ENCODE results near the gene DPP9. TPM values are rescaled to one million over a fixed set of nuclear protein-coding genes. Genes with fewer than 3 reads are reported as not detected.
"Not testable (repeated sequence)": the region's sequence is repeated elsewhere in the genome, so short reads cannot be mapped to it uniquely, and the experiment has no call there.

DPP9 gene
- total RNA-seq, 4 donors from 2014 or later: 76.7 to 125 (median 86.6) TPM

DNA sequence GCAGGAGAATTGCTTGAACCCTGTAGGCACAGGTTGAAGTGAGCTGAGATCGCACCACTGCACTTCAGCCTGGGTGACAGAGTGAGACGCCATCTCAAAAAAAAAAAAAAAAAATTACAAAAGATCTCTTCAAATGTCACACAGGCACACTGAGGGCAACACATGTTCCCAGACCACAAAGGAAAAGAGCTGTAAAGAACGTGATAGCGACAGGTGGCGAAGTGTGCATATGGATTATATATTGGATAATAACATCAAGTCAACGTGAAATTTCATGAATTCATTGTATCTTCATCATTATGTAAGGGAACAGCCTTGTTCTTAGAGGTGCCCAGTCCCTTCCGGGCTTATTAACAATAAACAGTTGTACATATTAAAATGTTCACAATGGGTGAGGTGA lies 31.8 kb upstream of the DPP9 start:
- no peak overlapping the region for H3K4me3 ChIP-seq (ENCODE audit: low read depth, poor library complexity, severe bottlenecking)
- WGBS, 2 donors: 88 to 89% methylated on average over 7 of the region's 7 CpGs
- TF ChIP-seq POLR2A (IDR thresholded peaks at IDR 0.05): no peak
- TF ChIP-seq, protein P1, sequence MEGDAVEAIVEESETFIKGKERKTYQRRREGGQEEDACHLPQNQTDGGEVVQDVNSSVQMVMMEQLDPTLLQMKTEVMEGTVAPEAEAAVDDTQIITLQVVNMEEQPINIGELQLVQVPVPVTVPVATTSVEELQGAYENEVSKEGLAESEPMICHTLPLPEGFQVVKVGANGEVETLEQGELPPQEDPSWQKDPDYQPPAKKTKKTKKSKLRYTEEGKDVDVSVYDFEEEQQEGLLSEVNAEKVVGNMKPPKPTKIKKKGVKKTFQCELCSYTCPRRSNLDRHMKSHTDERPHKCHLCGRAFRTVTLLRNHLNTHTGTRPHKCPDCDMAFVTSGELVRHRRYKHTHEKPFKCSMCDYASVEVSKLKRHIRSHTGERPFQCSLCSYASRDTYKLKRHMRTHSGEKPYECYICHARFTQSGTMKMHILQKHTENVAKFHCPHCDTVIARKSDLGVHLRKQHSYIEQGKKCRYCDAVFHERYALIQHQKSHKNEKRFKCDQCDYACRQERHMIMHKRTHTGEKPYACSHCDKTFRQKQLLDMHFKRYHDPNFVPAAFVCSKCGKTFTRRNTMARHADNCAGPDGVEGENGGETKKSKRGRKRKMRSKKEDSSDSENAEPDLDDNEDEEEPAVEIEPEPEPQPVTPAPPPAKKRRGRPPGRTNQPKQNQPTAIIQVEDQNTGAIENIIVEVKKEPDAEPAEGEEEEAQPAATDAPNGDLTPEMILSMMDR (IDR thresholded peaks at IDR 0.05): no peak
- intact Hi-C loops (cut with DNase I; ENCODE audit: low total_unique reads): no loop called here
- no peak for DNase-seq (ENCODE audit: low spot score in 2 of 2)

DNA sequence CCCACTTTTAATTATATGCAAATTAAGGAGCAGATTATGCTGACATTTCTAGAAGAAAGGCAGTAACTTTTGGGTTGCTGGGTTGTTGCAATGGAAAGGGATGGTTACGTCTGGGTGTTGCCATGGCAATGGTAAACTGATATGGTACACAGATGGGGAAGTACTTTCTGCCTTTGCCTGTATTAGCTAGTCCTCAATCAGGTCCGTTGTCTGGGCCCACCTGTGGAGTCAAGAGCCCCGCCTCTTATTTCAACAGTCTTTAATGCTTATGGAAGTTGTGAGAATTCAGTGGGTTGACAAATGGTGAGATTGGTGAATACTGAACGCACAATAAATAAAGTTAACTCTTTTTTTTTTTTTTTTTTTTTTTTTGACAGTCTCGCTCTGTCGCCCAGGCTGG lies 30.6 kb upstream of the DPP9 start:
- TF ChIP-seq POLR2A (IDR thresholded peaks at IDR 0.05): no peak
- TF ChIP-seq, protein P1 (IDR thresholded peaks at IDR 0.05): no peak
- WGBS, 2 donors: 68 to 70% methylated on average over 6 of the region's 6 CpGs
- no peak overlapping the region for H3K4me3 ChIP-seq (ENCODE audit: low read depth, poor library complexity, severe bottlenecking)
- no peak for DNase-seq (ENCODE audit: low spot score in 2 of 2)
- intact Hi-C loops (cut with DNase I; ENCODE audit: low total_unique reads): no loop called here

DNA sequence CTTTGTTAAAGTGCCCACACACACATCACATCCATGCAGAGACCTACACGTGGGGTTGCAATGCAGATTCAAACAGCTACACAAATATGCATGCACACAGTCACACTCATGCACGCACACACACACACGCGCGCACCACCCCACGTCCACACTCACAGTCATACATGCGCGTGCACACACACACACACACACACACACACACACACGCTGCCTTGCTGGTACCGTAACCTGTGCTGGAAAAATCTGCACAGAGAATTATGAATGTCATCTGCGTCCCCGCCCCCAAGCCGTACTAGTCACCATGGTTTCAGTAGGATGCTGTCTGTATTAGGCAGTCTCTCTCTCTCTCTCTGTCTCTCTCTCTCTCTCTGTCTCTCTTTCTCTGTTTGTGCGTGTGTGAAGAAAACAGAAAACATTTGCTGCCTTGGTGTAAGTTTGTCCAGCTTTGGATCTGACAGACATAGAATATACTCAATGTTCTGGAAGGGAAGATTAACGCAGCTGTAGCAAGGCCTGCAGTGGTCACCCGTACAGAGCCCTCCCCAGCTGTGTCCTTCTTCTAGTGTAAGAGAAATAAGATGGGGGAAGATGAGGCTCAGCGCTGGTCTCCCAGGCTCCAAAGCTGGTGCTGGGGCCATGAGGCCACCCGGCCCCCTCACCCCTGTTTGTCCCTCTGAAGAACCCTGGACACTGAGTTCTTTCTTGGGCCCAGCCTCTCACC lies 26.4 kb upstream of the DPP9 start:
- intact Hi-C loops (cut with DNase I; ENCODE audit: low total_unique reads): no loop called here
- no peak for TF ChIP-seq POLR2A (IDR thresholded peaks at IDR 0.05)
- TF ChIP-seq, protein P1 (IDR thresholded peaks at IDR 0.05): no peak
- DNase-seq (ENCODE audit: low spot score in 2 of 2): no peak
- H3K4me3 ChIP-seq (ENCODE audit: low read depth, poor library complexity, severe bottlenecking): no peak overlapping the region
- WGBS, 2 donors: 68 to 73% methylated on average over 18 of the region's 18 CpGs

DNA sequence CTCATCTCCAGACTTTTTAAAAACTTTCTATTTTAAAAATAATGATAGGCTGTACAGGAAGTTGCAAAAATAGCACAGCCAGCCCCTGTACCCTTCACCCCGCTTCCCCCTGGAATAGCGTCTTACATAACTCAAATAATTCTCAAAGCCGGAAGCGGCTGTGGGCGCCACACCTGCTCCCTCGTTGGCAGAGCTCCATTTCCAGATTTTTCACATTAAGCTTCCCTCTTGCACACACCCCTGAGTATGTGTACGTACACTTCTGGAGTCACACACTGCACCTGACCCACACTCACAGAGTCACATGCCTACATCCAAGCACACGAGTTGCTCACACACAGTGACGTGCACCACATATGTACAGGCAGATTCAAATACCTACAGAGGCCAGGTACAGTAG lies 24.9 kb upstream of the DPP9 start:
- TF ChIP-seq POLR2A (IDR thresholded peaks at IDR 0.05): no peak
- TF ChIP-seq, protein P1 (IDR thresholded peaks at IDR 0.05): no peak
- no peak for DNase-seq (ENCODE audit: low spot score in 2 of 2)
- intact Hi-C loops (cut with DNase I; ENCODE audit: low total_unique reads): no loop called here
- no peak overlapping the region for H3K4me3 ChIP-seq (ENCODE audit: low read depth, poor library complexity, severe bottlenecking)
- WGBS, 2 donors: 37 to 45% methylated on average over 9 of the region's 9 CpGs

DNA sequence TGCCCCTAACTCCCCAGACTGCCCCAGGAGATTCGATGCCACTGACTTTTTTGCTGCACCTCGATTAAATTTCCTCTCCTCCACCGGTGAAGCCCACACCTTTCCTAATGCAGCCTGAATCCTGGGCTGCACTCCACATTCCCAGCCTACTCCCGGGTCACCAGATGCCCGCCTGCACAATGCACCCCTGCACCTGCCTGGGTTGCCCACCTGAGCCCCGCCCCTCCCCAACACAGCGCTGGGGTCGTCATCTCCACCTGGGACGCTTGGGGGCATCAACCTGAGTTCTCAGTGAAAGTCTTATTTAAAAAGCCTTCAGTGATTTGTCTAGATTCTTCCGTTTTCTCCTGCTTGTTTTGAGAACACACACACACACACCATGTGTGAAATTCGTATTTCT lies 24.5 kb upstream of the DPP9 start:
- intact Hi-C loops (cut with DNase I; ENCODE audit: low total_unique reads): no loop called here
- no peak for DNase-seq (ENCODE audit: low spot score in 2 of 2)
- WGBS, 2 donors: 37 to 40% methylated on average over 11 of the region's 11 CpGs
- H3K4me3 ChIP-seq (ENCODE audit: low read depth, poor library complexity, severe bottlenecking): no peak overlapping the region
- TF ChIP-seq POLR2A (IDR thresholded peaks at IDR 0.05): no peak
- TF ChIP-seq, protein P1 (IDR thresholded peaks at IDR 0.05): no peak

GRCh38 chr19:4745986-4746385 lies 22.3 kb upstream of the DPP9 start:
- no peak for TF ChIP-seq POLR2A (IDR thresholded peaks at IDR 0.05)
- TF ChIP-seq, protein P1 (IDR thresholded peaks at IDR 0.05): no peak
- H3K4me3 ChIP-seq (ENCODE audit: low read depth, poor library complexity, severe bottlenecking): no peak overlapping the region
- intact Hi-C loops (cut with DNase I; ENCODE audit: low total_unique reads): no loop called here
- no peak for DNase-seq (ENCODE audit: low spot score in 2 of 2)
- WGBS, 2 donors: 82 to 84% methylated on average over 8 of the region's 8 CpGs

GRCh38 chr19:4745175-4745574 lies 21.5 kb upstream of the DPP9 start:
- intact Hi-C loops (cut with DNase I; ENCODE audit: low total_unique reads); H3K4me3 ChIP-seq (ENCODE audit: low read depth, poor library complexity, severe bottlenecking); DNase-seq (ENCODE audit: low spot score in 2 of 2): not testable (repeated sequence)
- WGBS, 2 donors: 69 to 70% methylated on average over 10 of the region's 10 CpGs

Measured in lower leg skin (tissue), 4 donors.